ENCODE data around the gene HSPA6. TPM values are rescaled to one million over a fixed set of nuclear protein-coding genes. Genes with fewer than 3 reads are reported as not detected.

Gene HSPA6
- total and polyA plus RNA-seq, 2 experiments from 2014 or later = not detected

- Histone ChIP-seq H3K27ac (ENCODE audit: low read depth) (no peak overlapping the region), H3K4me2 (no peak overlapping the region), H2AFZ (no peak overlapping the region), H3K4me3 (no peak overlapping the region), H3K4me1 (ENCODE audit: insufficient read depth) (no peaks in the 10 kb centered on the region), H3K79me2 (replicated peaks; ENCODE audit: insufficient read depth) (no peaks in the 10 kb centered on the region), H3K27me3 (ENCODE audit: insufficient read depth) (no peaks in the 10 kb centered on the region), H3K9me2 (ENCODE audit: insufficient read depth) (peaks cover 2% of the 10 kb centered on the region; the same call in 1 of the 2 replicates), H3F3A (replicated peaks; ENCODE audit: low read depth) (no peaks in the 10 kb centered on the region), H4K20me1 (replicated peaks; ENCODE audit: insufficient read depth) (no peaks in the 10 kb centered on the region), H3K36me3 (ENCODE audit: insufficient read depth) (no peaks in the 10 kb centered on the region)
- peaks cover 9% of the 10 kb centered on the region for H3K27me3 Mint-ChIP-seq (ENCODE audit: insufficient read depth, low read depth, poor library complexity)
- no peak for DNase-seq (ENCODE audit: low spot score)
- H3K36me3 Mint-ChIP-seq (ENCODE audit: low read depth) = peaks cover 3% of the 10 kb centered on the region; the same call in 2 of the 3 replicates
- H3K9me3 Mint-ChIP-seq = peaks cover 28% of the 10 kb centered on the region
- TF ChIP-seq JUNB (IDR thresholded peaks at IDR 0.05; ENCODE audit: unreplicated experiment) (no peak), CTCF (conservative IDR thresholded peaks at IDR 0.05; ENCODE audit: low read depth in 2 of 2) (no peak), EZH2phosphoT487 (IDR thresholded peaks at IDR 0.05; ENCODE audit: unreplicated experiment) (no peak), CREB1 (CRISPR knock-in tag; IDR thresholded peaks at IDR 0.05; ENCODE audit: low read depth) (no peak), ETS1 (IDR thresholded peaks at IDR 0.05) (no peak), POLR2AphosphoS5 (IDR thresholded peaks at IDR 0.05; ENCODE audit: low read depth) (no peak)
- H3K27ac Mint-ChIP-seq = no peak overlapping the region
- no peak overlapping the region for H3K4me3 Mint-ChIP-seq
- ATAC-seq = no peak
- H3K4me1 Mint-ChIP-seq = no peaks in the 10 kb centered on the region
Observed at GRCh38 chr1:161480381-161481035, 43.8 kb upstream of the HSPA6 start.

GRCh38 chr1:161481624-161482392, 42.5 kb upstream of the HSPA6 start:
- DNase-seq (ENCODE audit: low spot score) (no peak), ATAC-seq (no peak)
- Histone ChIP-seq H3F3A (replicated peaks; ENCODE audit: low read depth) (no peaks in the 10 kb centered on the region), H3K36me3 (ENCODE audit: insufficient read depth) (no peaks in the 10 kb centered on the region), H2AFZ (no peak overlapping the region), H3K4me3 (no peak overlapping the region), H3K9me2 (ENCODE audit: insufficient read depth) (no peaks in the 10 kb centered on the region), H3K4me2 (no peak overlapping the region), H3K4me1 (ENCODE audit: insufficient read depth) (no peaks in the 10 kb centered on the region), H3K79me2 (replicated peaks; ENCODE audit: insufficient read depth) (no peaks in the 10 kb centered on the region), H4K20me1 (replicated peaks; ENCODE audit: insufficient read depth) (no peaks in the 10 kb centered on the region), H3K27ac (ENCODE audit: low read depth) (no peak overlapping the region), H3K27me3 (ENCODE audit: insufficient read depth) (no peaks in the 10 kb centered on the region)
- peaks cover 3% of the 10 kb centered on the region; the same call in 2 of the 3 replicates for H3K36me3 Mint-ChIP-seq (ENCODE audit: low read depth)
- H3K4me3 Mint-ChIP-seq = no peak overlapping the region
- TF ChIP-seq CTCF (conservative IDR thresholded peaks at IDR 0.05; ENCODE audit: low read depth in 2 of 2) (no peak), CREB1 (CRISPR knock-in tag; IDR thresholded peaks at IDR 0.05; ENCODE audit: low read depth) (no peak), REST (IDR thresholded peaks at IDR 0.05; ENCODE audit: unreplicated experiment) (no peak), EZH2 (IDR thresholded peaks at IDR 0.05; ENCODE audit: low read depth, unreplicated experiment) (no peak)
- peaks cover 9% of the 10 kb centered on the region for H3K27me3 Mint-ChIP-seq (ENCODE audit: insufficient read depth, low read depth, poor library complexity)
- H3K4me1 Mint-ChIP-seq = no peaks in the 10 kb centered on the region
- no peak overlapping the region for H3K27ac Mint-ChIP-seq
- H3K9me3 Mint-ChIP-seq = peaks cover 18% of the 10 kb centered on the region

All from GM23338 (cell line).